Activated naive CD4-positive, alpha-beta T cell treated with anti-CD3 and anti-CD28 coated beads for 36 hours (primary cell): ENCODE data around the gene D2HGDH. TPM values are rescaled to one million over a fixed set of nuclear protein-coding genes. Genes with fewer than 3 reads are reported as not detected.
"Not testable (repeated sequence)": the region's sequence is repeated elsewhere in the genome, so short reads cannot be mapped to it uniquely, and the experiment has no call there.

ENCODE experiments used
- CTCF ChIA-PET: fragments of 350-600 bp; sonication (Branson Sonifier 250); formaldehyde crosslinking; loops from one replicate; lab custom pipeline; 2021; ENCODE audit warnings: antibody characterized with exemption; lab: Charles Lee
- DNase-seq: peaks from one replicate; pipeline ENCODE4 v3.0.0-alpha.2; 2020
- H3K27ac Mint-ChIP-seq: one replicate; pipeline ENCODE4 v1.8.0; 2021; ENCODE audit warnings: mild to moderate bottlenecking, mixed read lengths
- H3K27me3 Mint-ChIP-seq: one replicate; pipeline ENCODE4 v1.8.0; 2021; ENCODE audit warnings: low read depth, mixed read lengths
- H3K36me3 Mint-ChIP-seq: one replicate; pipeline ENCODE4 v1.8.0; 2021; ENCODE audit warnings: low read depth, mixed read lengths
- H3K4me1 Mint-ChIP-seq: one replicate; pipeline ENCODE4 v1.8.0; 2021; ENCODE audit warnings: low read depth, mixed read lengths
- H3K4me3 Mint-ChIP-seq: one replicate; pipeline ENCODE4 v1.8.0; 2021; ENCODE audit warnings: mild to moderate bottlenecking, moderate library complexity, mixed read lengths
- H3K9me3 Mint-ChIP-seq: one replicate; pipeline ENCODE4 v1.8.0; 2021; ENCODE audit warnings: mixed read lengths
- intact Hi-C: fragments of 100-400 bp; cut with micrococcal nuclease; formaldehyde crosslinking; loops from one replicate; pipeline ENCODE4 v1.15.1; 2023
- total RNA-seq, 2 experiments: library from RNA; stranded (reverse); gene quantifications; one replicate each; pipeline ENCODE4 v1.2.3, GENCODE V29; 2021

D2HGDH gene
- total RNA-seq, 2 experiments from 2014 or later = 19.4 to 23.1 TPM

GRCh38 chr2:241752689-241753276, 18.4 kb downstream of the D2HGDH start:
- Mint-ChIP-seq H3K36me3 (peaks cover 7% of the 10 kb centered on the region), H3K27me3 (no peaks in the 10 kb centered on the region), H3K27ac (no peak overlapping the region), H3K4me1 (no peaks in the 10 kb centered on the region), H3K4me3 (no peak overlapping the region), H3K9me3 (no peaks in the 10 kb centered on the region)
- DNase-seq = no peak
- CTCF ChIA-PET = no interaction called here
- intact Hi-C loops = no loop called here

GRCh38 chr2:241753493-241753892, 19.1 kb downstream of the D2HGDH start:
- H3K9me3 Mint-ChIP-seq = no peaks in the 10 kb centered on the region
- H3K4me1 Mint-ChIP-seq = no peaks in the 10 kb centered on the region
- intact Hi-C loops = no loop called here
- peaks cover 9% of the 10 kb centered on the region for H3K36me3 Mint-ChIP-seq
- H3K27ac Mint-ChIP-seq = no peak overlapping the region
- no peak for DNase-seq
- no peak overlapping the region for H3K4me3 Mint-ChIP-seq
- no peaks in the 10 kb centered on the region for H3K27me3 Mint-ChIP-seq
- CTCF ChIA-PET = no interaction called here

- Mint-ChIP-seq H3K4me3 (no peak overlapping the region), H3K4me1 (no peaks in the 10 kb centered on the region), H3K27ac (no peak overlapping the region), H3K9me3 (no peaks in the 10 kb centered on the region), H3K36me3 (peaks cover 7% of the 10 kb centered on the region), H3K27me3 (no peaks in the 10 kb centered on the region)
- CTCF ChIA-PET = no interaction called here
- intact Hi-C loops = no loop called here
- no peak for DNase-seq
These were observed 19.6 kb downstream of the D2HGDH start for GRCh38 chr2:241754042-241754441.

GRCh38 chr2:241755166-241755565, 20.7 kb downstream of the D2HGDH start:
- H3K27me3 Mint-ChIP-seq = no peaks in the 10 kb centered on the region
- CTCF ChIA-PET = no interaction called here

GRCh38 chr2:241755777-241756176, 21.3 kb downstream of the D2HGDH start:
- no peak overlapping the region for H3K27ac Mint-ChIP-seq
- H3K27me3 Mint-ChIP-seq = no peaks in the 10 kb centered on the region
- CTCF ChIA-PET = interaction anchor here (0.7 kb wide), 1 partner anchor 25 kb away, joined by 3 read pairs; no protein-coding TSS in a partner anchor
- intact Hi-C loops = no loop called here
- no peaks in the 10 kb centered on the region for H3K4me1 Mint-ChIP-seq
- H3K36me3 Mint-ChIP-seq = peaks cover 12% of the 10 kb centered on the region
- peaks cover 2% of the 10 kb centered on the region for H3K9me3 Mint-ChIP-seq
- DNase-seq = no peak
- H3K4me3 Mint-ChIP-seq = no peak overlapping the region

More at GRCh38 chr2:241755166-241755565, 20.7 kb downstream of the D2HGDH start:
- Mint-ChIP-seq H3K36me3 (peaks cover 11% of the 10 kb centered on the region), H3K27ac (no peak overlapping the region), H3K4me1 (no peaks in the 10 kb centered on the region), H3K4me3 (no peak overlapping the region), H3K9me3 (peaks cover 2% of the 10 kb centered on the region)
- DNase-seq = no peak
- intact Hi-C loops = no loop called here

- intact Hi-C loops = no loop called here
- CTCF ChIA-PET = no interaction called here
- no peaks in the 10 kb centered on the region for H3K4me1 Mint-ChIP-seq
These were observed 24.8 kb downstream of the D2HGDH start for GRCh38 chr2:241759067-241759807.

GRCh38 chr2:241759893-241760292, 25.5 kb downstream of the D2HGDH start:
- H3K4me1 Mint-ChIP-seq, H3K27me3 Mint-ChIP-seq, CTCF ChIA-PET, DNase-seq, intact Hi-C loops, H3K9me3 Mint-ChIP-seq, H3K27ac Mint-ChIP-seq, H3K4me3 Mint-ChIP-seq: not testable (repeated sequence)
- H3K36me3 Mint-ChIP-seq = peaks cover 17% of the 10 kb centered on the region

More at GRCh38 chr2:241759067-241759807, 24.8 kb downstream of the D2HGDH start:
- H3K27ac Mint-ChIP-seq = no peak overlapping the region
- H3K36me3 Mint-ChIP-seq = peaks cover 17% of the 10 kb centered on the region
- no peaks in the 10 kb centered on the region for H3K27me3 Mint-ChIP-seq
- no peak for DNase-seq
- H3K9me3 Mint-ChIP-seq = peaks cover 2% of the 10 kb centered on the region
- no peak overlapping the region for H3K4me3 Mint-ChIP-seq

GRCh38 chr2:241760301-241760771, 25.9 kb downstream of the D2HGDH start:
- H3K36me3 Mint-ChIP-seq = peaks cover 17% of the 10 kb centered on the region
- no peak for DNase-seq
- H3K27ac Mint-ChIP-seq = no peak overlapping the region
- intact Hi-C loops = no loop called here
- H3K9me3 Mint-ChIP-seq = peaks cover 2% of the 10 kb centered on the region
- no peak overlapping the region for H3K4me3 Mint-ChIP-seq
- no peaks in the 10 kb centered on the region for H3K4me1 Mint-ChIP-seq
- CTCF ChIA-PET = no interaction called here
- no peaks in the 10 kb centered on the region for H3K27me3 Mint-ChIP-seq

GRCh38 chr2:241762321-241762932, 28.0 kb downstream of the D2HGDH start:
- CTCF ChIA-PET = no interaction called here
- H3K9me3 Mint-ChIP-seq = peaks cover 2% of the 10 kb centered on the region
- no peaks in the 10 kb centered on the region for H3K27me3 Mint-ChIP-seq
- H3K4me1 Mint-ChIP-seq = no peaks in the 10 kb centered on the region
- no peak overlapping the region for H3K27ac Mint-ChIP-seq
- H3K4me3 Mint-ChIP-seq = no peak overlapping the region
- intact Hi-C loops = no loop called here
- no peak for DNase-seq
- peaks cover 17% of the 10 kb centered on the region for H3K36me3 Mint-ChIP-seq

- Mint-ChIP-seq H3K9me3 (peaks cover 2% of the 10 kb centered on the region), H3K36me3 (peaks cover 16% of the 10 kb centered on the region), H3K4me3 (no peak overlapping the region), H3K4me1 (no peaks in the 10 kb centered on the region), H3K27me3 (no peaks in the 10 kb centered on the region), H3K27ac (no peak overlapping the region)
- CTCF ChIA-PET = no interaction called here
- intact Hi-C loops = no loop called here
- no peak for DNase-seq
These were observed 28.5 kb downstream of the D2HGDH start for GRCh38 chr2:241762933-241763369.

- intact Hi-C loops = no loop called here
- H3K4me3 Mint-ChIP-seq = no peak overlapping the region
- H3K27me3 Mint-ChIP-seq = no peaks in the 10 kb centered on the region
- no peaks in the 10 kb centered on the region for H3K4me1 Mint-ChIP-seq
- H3K27ac Mint-ChIP-seq = no peak overlapping the region
- DNase-seq = no peak
- H3K9me3 Mint-ChIP-seq = peaks cover 2% of the 10 kb centered on the region
- CTCF ChIA-PET = no interaction called here
- H3K36me3 Mint-ChIP-seq = peaks cover 14% of the 10 kb centered on the region
These were observed 29.3 kb downstream of the D2HGDH start for GRCh38 chr2:241763551-241764274.
